ENCODE measurements around the gene NALCN. TPM values are rescaled to one million over a fixed set of nuclear protein-coding genes. Genes with fewer than 3 reads are reported as not detected.

Gene NALCN
- total RNA-seq, 1 experiment from 2014 or later, result 8.5 TPM

GRCh38 chr13:101434486-101434885 is 18.2 kb upstream of the NALCN start:
- TF ChIP-seq CTCF (IDR thresholded peaks at IDR 0.05; ENCODE audit: unreplicated experiment), result no peak
- Mint-ChIP-seq H3K27ac (ENCODE audit: low read depth, unreplicated experiment) (no peak overlapping the region), H3K9me3 (ENCODE audit: unreplicated experiment) (no peaks in the 10 kb centered on the region), H3K4me1 (ENCODE audit: insufficient read depth, unreplicated experiment) (no peaks in the 10 kb centered on the region), H3K4me3 (ENCODE audit: unreplicated experiment) (no peak overlapping the region), H3K27me3 (ENCODE audit: insufficient read depth, unreplicated experiment) (no peaks in the 10 kb centered on the region), H3K36me3 (ENCODE audit: insufficient read depth, unreplicated experiment) (no peaks in the 10 kb centered on the region)
- intact Hi-C loops (cut with micrococcal nuclease), result no loop called here
- ChIA-PET POLR2A (no interaction called here), CTCF (interaction anchor here (0.6 kb wide), 1 partner anchor 16 kb away, joined by 3 read pairs; no protein-coding TSS in a partner anchor)
- no peak for DNase-seq (ENCODE audit: unreplicated experiment)
- BruUV-seq (replicated peaks), result no TSS peak

GRCh38 chr13:101433895-101434294 is 17.6 kb upstream of the NALCN start:
- no peaks in the 10 kb centered on the region for H3K9me3 Mint-ChIP-seq (ENCODE audit: unreplicated experiment)
- intact Hi-C loops (cut with micrococcal nuclease), result no loop called here
- H3K27me3 Mint-ChIP-seq (ENCODE audit: insufficient read depth, unreplicated experiment), result no peaks in the 10 kb centered on the region
- H3K36me3 Mint-ChIP-seq (ENCODE audit: insufficient read depth, unreplicated experiment), result no peaks in the 10 kb centered on the region
- no peak overlapping the region for H3K4me3 Mint-ChIP-seq (ENCODE audit: unreplicated experiment)
- no peak for TF ChIP-seq CTCF (IDR thresholded peaks at IDR 0.05; ENCODE audit: unreplicated experiment)
- no peak for DNase-seq (ENCODE audit: unreplicated experiment)
- BruUV-seq (replicated peaks), result no TSS peak
- CTCF ChIA-PET, result no interaction called here
- POLR2A ChIA-PET, result no interaction called here
- no peak overlapping the region for H3K27ac Mint-ChIP-seq (ENCODE audit: low read depth, unreplicated experiment)
- H3K4me1 Mint-ChIP-seq (ENCODE audit: insufficient read depth, unreplicated experiment), result no peaks in the 10 kb centered on the region

- H3K27me3 Mint-ChIP-seq (ENCODE audit: insufficient read depth, unreplicated experiment), result no peaks in the 10 kb centered on the region
- H3K27ac Mint-ChIP-seq (ENCODE audit: low read depth, unreplicated experiment), result no peak overlapping the region
- TF ChIP-seq CTCF (IDR thresholded peaks at IDR 0.05; ENCODE audit: unreplicated experiment), result no peak
- no peaks in the 10 kb centered on the region for H3K9me3 Mint-ChIP-seq (ENCODE audit: unreplicated experiment)
- DNase-seq (ENCODE audit: unreplicated experiment), result peak; percentile 17
- CTCF ChIA-PET, result no interaction called here
- no TSS peak for BruUV-seq (replicated peaks)
- no peaks in the 10 kb centered on the region for H3K36me3 Mint-ChIP-seq (ENCODE audit: insufficient read depth, unreplicated experiment)
- intact Hi-C loops (cut with micrococcal nuclease), result no loop called here
- H3K4me3 Mint-ChIP-seq (ENCODE audit: unreplicated experiment), result no peak overlapping the region
- H3K4me1 Mint-ChIP-seq (ENCODE audit: insufficient read depth, unreplicated experiment), result no peaks in the 10 kb centered on the region
- POLR2A ChIA-PET, result interaction anchor here (1.0 kb wide), 1 partner anchor 19 kb away, joined by 3 read pairs; no protein-coding TSS in a partner anchor
Observed at GRCh38 chr13:101429733-101430132, 13.4 kb upstream of the NALCN start.

GRCh38 chr13:101425623-101426022 is 9.3 kb upstream of the NALCN start:
- no peak for TF ChIP-seq CTCF (IDR thresholded peaks at IDR 0.05; ENCODE audit: unreplicated experiment)
- intact Hi-C loops (cut with micrococcal nuclease), result no loop called here
- Mint-ChIP-seq H3K4me1 (ENCODE audit: insufficient read depth, unreplicated experiment) (no peaks in the 10 kb centered on the region), H3K27ac (ENCODE audit: low read depth, unreplicated experiment) (no peak overlapping the region), H3K36me3 (ENCODE audit: insufficient read depth, unreplicated experiment) (no peaks in the 10 kb centered on the region), H3K9me3 (ENCODE audit: unreplicated experiment) (no peaks in the 10 kb centered on the region), H3K4me3 (ENCODE audit: unreplicated experiment) (no peak overlapping the region), H3K27me3 (ENCODE audit: insufficient read depth, unreplicated experiment) (no peaks in the 10 kb centered on the region)
- CTCF ChIA-PET, result no interaction called here
- BruUV-seq (replicated peaks), result no TSS peak
- no peak for DNase-seq (ENCODE audit: unreplicated experiment)
- POLR2A ChIA-PET, result no interaction called here
